GM12875 (cell line): ENCODE data around the gene HECTD2.
"Not testable (repeated sequence)": the region's sequence is repeated elsewhere in the genome, so short reads cannot be mapped to it uniquely, and the experiment has no call there.

Source experiments
- H3K4me3 ChIP-seq: one replicate; pipeline ENCODE4 v1.5.1; 2011; ENCODE audit warnings: low read depth, low read length, control low read depth
- CTCF ChIP-seq: IDR thresholded peaks from 2 replicates; pipeline ENCODE4 v1.5.1; 2011; ENCODE audit warnings: low read depth, mild to moderate bottlenecking, control low read depth, inconsistent platforms, low read length, moderate library complexity, borderline replicate concordance; ENCODE audit not compliant: insufficient read depth

The HECTD2 gene

DNA sequence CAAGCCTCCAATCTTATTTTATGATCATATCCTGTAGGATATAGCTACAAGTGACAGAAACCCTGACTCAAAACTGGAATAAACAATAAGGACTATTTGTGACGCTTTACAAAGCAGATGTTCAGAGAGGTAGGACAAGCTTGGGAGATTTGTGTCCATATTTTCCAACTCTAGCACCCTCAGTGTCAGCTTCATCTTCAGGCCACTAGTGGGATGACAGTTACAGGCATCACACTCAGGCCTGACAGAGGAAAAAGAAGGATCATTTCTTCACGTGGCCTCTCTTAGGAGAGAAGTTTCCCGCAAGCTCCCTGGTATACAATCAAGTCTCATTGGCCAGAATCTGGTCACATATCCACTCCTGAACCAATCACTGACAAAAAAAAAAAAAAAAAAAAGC lies 148.3 kb downstream of the HECTD2 start:
- no peak overlapping the region for H3K4me3 ChIP-seq
- TF ChIP-seq CTCF, result no peak

- no peak for TF ChIP-seq CTCF
- no peak overlapping the region for H3K4me3 ChIP-seq
Observed at GRCh38 chr10:91559169-91559568, 149.0 kb downstream of the HECTD2 start.

GRCh38 chr10:91559750-91560149 lies 149.6 kb downstream of the HECTD2 start:
- no peak for TF ChIP-seq CTCF
- H3K4me3 ChIP-seq, result no peak overlapping the region

DNA sequence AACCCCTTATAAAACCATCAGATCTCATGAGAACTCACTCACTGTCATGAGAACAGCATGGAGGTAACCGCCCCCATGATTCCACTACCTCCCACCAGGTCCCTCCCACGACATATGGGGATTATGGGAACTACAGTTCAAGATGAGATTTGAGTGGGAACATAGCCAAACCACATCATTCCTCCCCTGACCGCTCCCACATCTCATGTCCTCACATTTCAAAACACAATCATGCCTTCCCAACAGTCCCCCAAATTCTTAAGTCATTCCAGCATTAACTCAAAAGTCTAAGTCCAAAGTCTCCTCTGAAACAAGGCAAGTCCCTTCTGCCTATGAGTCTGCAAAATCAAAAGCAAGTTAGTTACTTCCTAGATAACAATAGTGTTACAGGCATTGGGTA lies 150.7 kb downstream of the HECTD2 start:
- not testable (repeated sequence) for H3K4me3 ChIP-seq

DNA sequence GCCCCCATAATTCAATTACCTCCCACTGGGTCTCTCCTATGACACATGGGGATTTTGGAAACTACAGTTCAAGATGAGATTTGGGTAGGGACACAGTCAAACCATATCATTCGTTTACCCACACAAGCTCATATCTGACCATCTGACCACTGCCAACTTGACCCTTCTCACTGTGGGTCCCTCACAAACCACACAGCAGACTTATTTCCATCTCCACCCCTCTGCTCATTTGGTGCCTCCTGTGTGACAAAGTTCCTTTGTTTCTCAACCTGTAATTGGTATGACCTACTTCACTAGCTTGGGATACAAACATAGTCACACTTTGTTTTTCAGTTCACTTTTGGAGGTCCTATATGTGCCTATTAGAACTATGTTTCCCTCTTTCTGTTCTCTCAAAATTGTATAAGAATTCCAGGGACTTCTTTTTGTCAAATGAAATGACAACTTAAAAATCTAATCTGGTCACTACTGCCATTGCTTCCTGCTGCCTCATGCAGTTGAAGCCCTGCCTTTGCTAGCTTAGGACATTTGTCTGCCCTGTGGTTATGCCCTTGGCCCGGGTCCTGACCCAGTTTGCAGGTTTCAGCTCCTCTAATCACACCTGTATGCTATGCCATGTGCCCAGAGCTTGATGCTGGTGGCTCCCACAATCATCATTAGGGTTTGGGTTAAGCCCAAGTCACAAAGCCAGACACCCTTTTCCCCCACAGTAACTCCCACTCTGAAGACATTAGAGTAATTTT lies 152.9 kb downstream of the HECTD2 start:
- no peak for TF ChIP-seq CTCF
- no peak overlapping the region for H3K4me3 ChIP-seq

GRCh38 chr10:91564026-91564425 lies 153.9 kb downstream of the HECTD2 start:
- TF ChIP-seq CTCF, result no peak
- no peak overlapping the region for H3K4me3 ChIP-seq
